ENCODE measurements around the gene MICU2. TPM values are rescaled to one million over a fixed set of nuclear protein-coding genes. Genes with fewer than 3 reads are reported as not detected.

MICU2 gene
- total and polyA plus RNA-seq, 10 of the 15 experiments (the other 5 are each of a cell fraction or from before 2014, with no cell fraction given) = 17.7 to 56.6 (median 43.8) TPM

DNA sequence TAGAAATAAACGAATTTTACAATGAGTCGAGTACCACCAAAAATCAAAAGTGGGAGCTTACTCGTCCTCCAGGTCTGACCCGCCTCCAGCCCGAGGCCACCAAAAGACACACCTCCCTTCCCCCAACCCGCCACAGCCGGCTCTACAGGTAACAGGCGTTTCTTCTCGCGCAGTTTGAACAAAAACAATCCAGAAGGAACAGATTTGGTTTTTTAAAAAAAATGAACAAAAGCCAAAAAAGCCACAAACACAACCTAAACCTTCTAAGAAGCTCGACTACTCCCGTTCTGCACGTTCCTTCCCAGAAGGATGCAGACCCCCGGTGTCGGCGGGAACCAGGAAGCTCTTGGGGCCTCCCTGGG, 145.5 kb downstream of the MICU2 start:
- Histone ChIP-seq H3K27ac (ENCODE audit: control insufficient read depth, insufficient read depth) (peak overlapping the region; percentile 78), H3K4me3 (peak overlapping the region; percentile 74), H3K9me3 (replicated peaks; ENCODE audit: control insufficient read depth, insufficient read depth, low read length) (peaks cover 2% of the 10 kb centered on the region; the same call in 2 of the 3 replicates), H2AFZ (ENCODE audit: control insufficient read depth, low read depth, low read length) (peak overlapping the region; percentile 85), H3K9ac (ENCODE audit: control insufficient read depth, insufficient read depth, low read length) (peak overlapping the region; percentile 91), H4K20me1 (ENCODE audit: control insufficient read depth, insufficient read depth) (no peaks in the 10 kb centered on the region), H3K4me2 (ENCODE audit: control insufficient read depth, insufficient read depth) (peak overlapping the region; percentile 84), H3K36me3 (ENCODE audit: control insufficient read depth in 2 of 2, insufficient read depth in 2 of 2, low read length in 1 of 2) (no peaks in the 10 kb centered on the region), H3K79me2 (ENCODE audit: control insufficient read depth, insufficient read depth, low read length) (peaks cover 43% of the 10 kb centered on the region), H3K4me1 (ENCODE audit: control insufficient read depth, insufficient read depth, low read length) (peaks cover 4% of the 10 kb centered on the region; the same call in 1 of the 2 replicates), H3K27me3 (replicated peaks in 1 of 2; ENCODE audit: control insufficient read depth in 2 of 2, insufficient read depth in 2 of 2, low read length in 1 of 2) (no peaks in the 10 kb centered on the region)
- DNase-seq (ENCODE audit: low read depth, low spot score) (no peak), ATAC-seq (peak; percentile 71), FAIRE-seq (no peak)
- SMC1A ChIA-PET (ENCODE audit: uncharacterized antibody, unreplicated experiment) = interaction anchor here (1.5 to 1.7 kb wide), 4 partner anchors 19 to 281 kb away, joined by 3 to 7 read pairs (median 4); partner anchors contain the start of genes MRPL57 and SKA3
- under 1% methylated on average over 16 of the region's 16 CpGs for WGBS (ENCODE audit: insufficient coverage, insufficient replicate concordance, low lambda C conversion rate, missing lambda C conversion rate)
- in situ Hi-C loops (cut with MboI) (no loop called here), intact Hi-C loops (cut with micrococcal nuclease; ENCODE audit: unreplicated experiment) (loop anchor here (5.0 kb wide), 1 partner anchor 161 kb away; no protein-coding TSS in a partner anchor)
- POLR2A ChIA-PET = interaction anchor here (0.5 kb wide), 1 partner anchor 987 kb away, joined by 3 read pairs; no protein-coding TSS in a partner anchor
- BruUV-seq (replicated peaks) = no TSS peak
- TF ChIP-seq, protein P1, sequence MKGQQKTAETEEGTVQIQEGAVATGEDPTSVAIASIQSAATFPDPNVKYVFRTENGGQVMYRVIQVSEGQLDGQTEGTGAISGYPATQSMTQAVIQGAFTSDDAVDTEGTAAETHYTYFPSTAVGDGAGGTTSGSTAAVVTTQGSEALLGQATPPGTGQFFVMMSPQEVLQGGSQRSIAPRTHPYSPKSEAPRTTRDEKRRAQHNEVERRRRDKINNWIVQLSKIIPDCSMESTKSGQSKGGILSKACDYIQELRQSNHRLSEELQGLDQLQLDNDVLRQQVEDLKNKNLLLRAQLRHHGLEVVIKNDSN (IDR thresholded peaks at IDR 0.05; ENCODE audit: borderline replicate concordance, extremely low read length, insufficient read depth, low read depth, low read length) = no peak
- peak; percentile 66 for TF ChIP-seq CHD2 (IDR thresholded peaks at IDR 0.05; ENCODE audit: borderline replicate concordance, low read depth, low read length)
- TF ChIP-seq IKZF2 (IDR thresholded peaks at IDR 0.05) = 0 out of 4 replicates have a peak, but pooled peaks of 1 of the 2 experiments have one; percentile 25
- TF ChIP-seq BCL11A (IDR thresholded peaks at IDR 0.05; ENCODE audit: low read depth, low read length) = no peak
- TF ChIP-seq ZNF24 (IDR thresholded peaks at IDR 0.05) = no peak
- no peak for TF ChIP-seq KAT2A (conservative IDR thresholded peaks at IDR 0.05; ENCODE audit: control insufficient read depth, low read depth, low read length)
- no peak for TF ChIP-seq STAT3 (IDR thresholded peaks at IDR 0.05; ENCODE audit: low read depth, low read length)
- TF ChIP-seq BHLHE40 (IDR thresholded peaks at IDR 0.05; ENCODE audit: borderline replicate concordance in 1 of 2, low read depth in 2 of 2, low read length in 1 of 2) = no peak
- no peak for TF ChIP-seq RAD51 (IDR thresholded peaks at IDR 0.05)
- TF ChIP-seq RAD21 (IDR thresholded peaks at IDR 0.05; ENCODE audit: insufficient read depth, low read depth, low read length) = no peak
- CTCF ChIA-PET = interaction anchor here (0.6 to 2.4 kb wide), 5 partner anchors 16 to 1386 kb away, joined by 3 to 17 read pairs (median 4); no protein-coding TSS in a partner anchor
- RAD21 ChIA-PET (ENCODE audit: unreplicated experiment) = interaction anchor here (0.9 to 1.7 kb wide), 6 partner anchors 18 to 281 kb away, joined by 3 to 7 read pairs (median 3); no protein-coding TSS in a partner anchor

Measured in GM12878 (cell line).